OCI-LY7 (cell line): ENCODE results near the gene AQP12B.

Source experiments
- EZH2phosphoT487 ChIP-seq: fragments of 200-600 bp; sonication (generic); IDR thresholded peaks from 2 replicates; pipeline ENCODE4 v1.6.1; 2018; ENCODE audit warnings: low read depth, borderline replicate concordance, mild to moderate bottlenecking, mixed run types, antibody characterized with exemption, low read length, moderate library complexity, mixed read lengths
- TF ChIP-seq, protein P1 (sequence below): fragments of 200-600 bp; sonication (generic); conservative IDR thresholded peaks from 2 replicates; pipeline ENCODE4 v1.5.1; 2014; ENCODE audit warnings: mild to moderate bottlenecking, antibody characterized with exemption, low read length, moderate library complexity, mixed read lengths

DNA sequence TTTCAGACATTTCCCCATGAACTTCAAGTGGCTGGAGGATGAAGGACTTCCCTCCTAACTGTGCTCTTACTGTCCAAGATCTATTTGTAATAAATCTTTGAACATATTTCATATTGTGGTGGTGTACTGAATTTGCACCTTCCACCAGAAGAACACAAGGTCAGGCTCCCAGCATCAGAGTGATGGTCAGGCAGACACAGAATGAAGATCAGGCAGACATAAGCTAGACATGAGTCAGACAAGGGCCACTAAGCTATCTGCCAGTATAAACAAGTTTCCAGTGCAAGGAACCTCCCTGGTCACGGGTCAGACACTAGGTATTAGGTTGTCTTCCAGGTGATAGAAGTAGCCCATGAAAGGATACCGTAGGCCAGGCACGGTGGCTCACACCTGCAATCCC, 20.0 kb downstream of the AQP12B start:
- TF ChIP-seq, protein P1, sequence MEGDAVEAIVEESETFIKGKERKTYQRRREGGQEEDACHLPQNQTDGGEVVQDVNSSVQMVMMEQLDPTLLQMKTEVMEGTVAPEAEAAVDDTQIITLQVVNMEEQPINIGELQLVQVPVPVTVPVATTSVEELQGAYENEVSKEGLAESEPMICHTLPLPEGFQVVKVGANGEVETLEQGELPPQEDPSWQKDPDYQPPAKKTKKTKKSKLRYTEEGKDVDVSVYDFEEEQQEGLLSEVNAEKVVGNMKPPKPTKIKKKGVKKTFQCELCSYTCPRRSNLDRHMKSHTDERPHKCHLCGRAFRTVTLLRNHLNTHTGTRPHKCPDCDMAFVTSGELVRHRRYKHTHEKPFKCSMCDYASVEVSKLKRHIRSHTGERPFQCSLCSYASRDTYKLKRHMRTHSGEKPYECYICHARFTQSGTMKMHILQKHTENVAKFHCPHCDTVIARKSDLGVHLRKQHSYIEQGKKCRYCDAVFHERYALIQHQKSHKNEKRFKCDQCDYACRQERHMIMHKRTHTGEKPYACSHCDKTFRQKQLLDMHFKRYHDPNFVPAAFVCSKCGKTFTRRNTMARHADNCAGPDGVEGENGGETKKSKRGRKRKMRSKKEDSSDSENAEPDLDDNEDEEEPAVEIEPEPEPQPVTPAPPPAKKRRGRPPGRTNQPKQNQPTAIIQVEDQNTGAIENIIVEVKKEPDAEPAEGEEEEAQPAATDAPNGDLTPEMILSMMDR = no peak
- no peak for TF ChIP-seq EZH2phosphoT487
